Measurements from ENCODE around the gene ZNF485.
"Not testable (repeated sequence)": the region's sequence is repeated elsewhere in the genome, so short reads cannot be mapped to it uniquely, and the experiment has no call there.

Gene ZNF485

DNA sequence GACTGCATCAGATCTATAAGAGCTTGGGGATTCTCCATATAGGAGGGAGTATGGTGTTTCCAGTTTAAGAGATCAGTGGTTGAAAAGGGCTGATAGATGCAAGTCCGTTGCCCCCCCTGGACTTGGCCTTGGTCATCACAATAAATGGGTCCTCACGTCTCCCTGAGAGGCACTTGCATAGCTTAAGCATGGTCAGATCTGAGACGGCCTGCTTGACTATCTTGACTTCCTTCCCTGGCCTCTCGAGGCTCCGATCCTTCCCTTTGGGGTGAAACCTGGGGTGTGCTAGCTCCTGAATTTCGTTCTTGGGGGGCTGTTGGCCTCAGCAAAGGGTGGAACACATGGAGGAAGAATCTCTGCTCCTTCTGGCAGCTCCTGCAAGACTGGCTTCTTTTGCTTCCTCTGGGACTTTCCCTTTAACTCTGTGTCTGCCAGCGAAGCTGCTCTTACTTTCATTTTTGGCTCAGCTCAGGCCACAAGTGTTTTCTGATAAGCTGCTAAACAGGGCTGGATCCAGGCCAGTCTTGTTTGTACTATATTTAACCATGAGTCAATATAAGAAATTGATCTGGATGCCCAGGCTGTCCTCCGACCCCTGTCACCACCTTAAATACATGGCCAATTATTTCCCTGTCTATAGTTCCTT is 11.2 kb upstream of the ZNF485 start:
- Mint-ChIP-seq H3K27me3 (peaks cover 12% of the 10 kb centered on the region), H3K27ac (no peak overlapping the region), H3K9me3 (peaks cover 11 to 15% of the 10 kb centered on the region in 2 donors), H3K4me3 (peak overlapping the region; percentile 62 to 84), H3K4me1 (peaks cover 30% of the 10 kb centered on the region)
- ATAC-seq (peak; percentile 90), DNase-seq (peak; percentile 45 to 69)

DNA sequence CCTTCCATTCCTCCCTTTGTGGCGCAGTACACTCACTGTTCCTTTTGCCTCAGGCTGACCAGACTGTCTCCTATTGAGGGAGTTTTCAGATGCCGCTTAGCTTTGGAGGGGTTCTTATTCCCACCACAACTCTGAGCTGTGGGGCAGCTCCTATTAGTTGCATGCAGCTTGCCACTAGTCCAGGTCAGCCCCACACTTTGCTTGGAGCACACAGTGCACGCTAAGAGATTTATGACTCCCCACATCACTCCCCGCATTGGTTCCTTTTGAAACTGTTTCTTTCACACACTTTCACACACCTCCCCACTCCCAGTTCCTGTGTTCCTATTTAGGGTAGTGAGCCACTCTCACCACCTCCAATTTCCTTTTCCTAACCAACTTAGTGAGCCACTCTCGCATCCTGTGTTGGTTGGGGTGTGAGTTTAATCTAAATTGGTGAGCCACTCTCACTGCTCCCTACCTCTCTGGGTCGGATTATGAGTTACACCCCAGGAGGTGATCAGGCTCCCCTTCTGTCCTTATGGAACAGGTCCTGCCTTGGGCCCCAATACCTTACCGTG is 10.4 kb upstream of the ZNF485 start:
- H3K4me1 Mint-ChIP-seq = peaks cover 30% of the 10 kb centered on the region
- peak overlapping the region in 1 of 2 donors; percentile 63 for H3K27ac Mint-ChIP-seq
- ATAC-seq (peak; percentile 89), DNase-seq (peak in 1 of 2 donors; percentile 55)
- H3K9me3 Mint-ChIP-seq = peaks cover 11 to 15% of the 10 kb centered on the region in 2 donors
- peaks cover 9% of the 10 kb centered on the region for H3K27me3 Mint-ChIP-seq
- peak overlapping the region; percentile 62 to 84 for H3K4me3 Mint-ChIP-seq

GRCh38 chr10:43596546-43596945 is 9.7 kb upstream of the ZNF485 start:
- DNase-seq (no peak), ATAC-seq (no peak)
- Mint-ChIP-seq H3K27ac (no peak overlapping the region), H3K4me3 (no peak overlapping the region), H3K9me3 (peaks cover 11 to 20% of the 10 kb centered on the region in 2 donors), H3K27me3 (peaks cover 9% of the 10 kb centered on the region), H3K4me1 (peaks cover 30% of the 10 kb centered on the region)

- DNase-seq = no peak
- no peak overlapping the region for H3K27ac Mint-ChIP-seq
- peaks cover 8 to 22% of the 10 kb centered on the region in 2 donors for H3K9me3 Mint-ChIP-seq
- peaks cover 30% of the 10 kb centered on the region for H3K4me1 Mint-ChIP-seq
- H3K27me3 Mint-ChIP-seq = peaks cover 9% of the 10 kb centered on the region
- no peak for ATAC-seq
- H3K4me3 Mint-ChIP-seq = no peak overlapping the region
Observed at GRCh38 chr10:43598446-43598845, 7.8 kb upstream of the ZNF485 start.

DNA sequence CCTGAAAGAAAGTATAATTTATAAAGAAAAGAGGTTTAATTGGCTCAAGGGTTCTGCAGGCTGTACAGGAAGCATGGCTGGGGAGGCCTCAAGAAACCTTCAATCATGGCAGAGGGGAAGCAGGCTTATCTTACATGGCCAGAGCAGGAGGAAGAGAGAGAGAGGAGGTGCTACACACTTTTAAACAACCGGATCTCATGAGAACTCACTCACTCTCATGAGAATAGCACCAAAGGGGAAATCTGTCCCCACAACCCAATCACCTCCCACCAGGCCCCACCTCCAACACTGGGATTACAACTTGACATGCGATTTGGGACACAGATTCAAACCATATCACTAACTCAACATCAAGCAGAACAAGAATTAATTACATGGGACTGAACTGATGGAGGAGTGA is 6.9 kb upstream of the ZNF485 start:
- Mint-ChIP-seq H3K27me3 (peaks cover 2% of the 10 kb centered on the region), H3K4me1 (peaks cover 29% of the 10 kb centered on the region), H3K4me3 (no peak overlapping the region), H3K27ac (no peak overlapping the region), H3K9me3 (peaks cover under 1 to 16% of the 10 kb centered on the region in 2 donors)
- DNase-seq (no peak), ATAC-seq (no peak)

GRCh38 chr10:43601576-43601975 is 4.7 kb upstream of the ZNF485 start:
- DNase-seq, ATAC-seq, H3K27me3 Mint-ChIP-seq, H3K27ac Mint-ChIP-seq, H3K4me3 Mint-ChIP-seq: not testable (repeated sequence)
- H3K9me3 Mint-ChIP-seq = peaks cover 0 to 20% of the 10 kb centered on the region in 2 donors
- peaks cover 14% of the 10 kb centered on the region for H3K4me1 Mint-ChIP-seq

DNA sequence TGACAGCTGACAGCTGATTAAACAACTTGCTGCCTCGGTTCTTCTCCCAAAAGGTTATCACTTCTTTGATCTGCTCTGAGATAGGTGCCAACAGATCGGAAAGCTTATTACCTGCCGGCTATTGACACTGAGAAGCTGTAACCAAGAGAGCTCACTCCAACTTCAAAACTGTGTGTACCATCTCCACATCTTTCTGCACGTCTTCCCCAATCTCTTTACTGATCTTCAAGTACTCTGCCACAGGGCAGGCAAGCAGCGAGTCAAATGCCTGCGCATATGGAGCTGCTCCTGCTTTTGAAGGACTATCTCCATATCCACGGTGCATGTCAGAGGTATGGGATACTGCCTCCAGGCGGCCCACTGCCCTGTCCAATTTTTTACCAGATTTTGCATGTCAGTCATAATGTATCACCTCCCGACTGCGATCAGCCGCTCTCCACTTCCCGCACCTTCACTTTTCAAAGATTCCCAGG is 352 bp upstream of the ZNF485 start:
- Mint-ChIP-seq H3K27ac (peak overlapping the region in 1 of 2 donors; percentile 84), H3K4me1 (peaks cover 50% of the 10 kb centered on the region), H3K27me3 (no peaks in the 10 kb centered on the region), H3K9me3 (peaks cover 8 to 45% of the 10 kb centered on the region in 2 donors), H3K4me3 (peak overlapping the region; percentile 79 to 86)
- no peak for DNase-seq
- no peak for ATAC-seq

GRCh38 chr10:43607199-43607573 is 948 bp downstream of the ZNF485 start:
- H3K4me1 Mint-ChIP-seq = peaks cover 50% of the 10 kb centered on the region
- H3K27me3 Mint-ChIP-seq = no peaks in the 10 kb centered on the region
- H3K9me3 Mint-ChIP-seq = peaks cover 10 to 35% of the 10 kb centered on the region in 2 donors
- H3K27ac Mint-ChIP-seq = peak overlapping the region in 1 of 2 donors; percentile 93
- H3K4me3 Mint-ChIP-seq = peak overlapping the region; percentile 82 to 86
- no peak for DNase-seq
- ATAC-seq = no peak

- ATAC-seq = no peak
- no peak for DNase-seq
- Mint-ChIP-seq H3K27me3 (no peaks in the 10 kb centered on the region), H3K4me1 (peaks cover 50% of the 10 kb centered on the region), H3K27ac (peak overlapping the region in 1 of 2 donors; percentile 14), H3K9me3 (peaks cover 16 to 56% of the 10 kb centered on the region in 2 donors), H3K4me3 (no peak overlapping the region)
Observed at GRCh38 chr10:43610636-43611035, 4.4 kb downstream of the ZNF485 start.

DNA sequence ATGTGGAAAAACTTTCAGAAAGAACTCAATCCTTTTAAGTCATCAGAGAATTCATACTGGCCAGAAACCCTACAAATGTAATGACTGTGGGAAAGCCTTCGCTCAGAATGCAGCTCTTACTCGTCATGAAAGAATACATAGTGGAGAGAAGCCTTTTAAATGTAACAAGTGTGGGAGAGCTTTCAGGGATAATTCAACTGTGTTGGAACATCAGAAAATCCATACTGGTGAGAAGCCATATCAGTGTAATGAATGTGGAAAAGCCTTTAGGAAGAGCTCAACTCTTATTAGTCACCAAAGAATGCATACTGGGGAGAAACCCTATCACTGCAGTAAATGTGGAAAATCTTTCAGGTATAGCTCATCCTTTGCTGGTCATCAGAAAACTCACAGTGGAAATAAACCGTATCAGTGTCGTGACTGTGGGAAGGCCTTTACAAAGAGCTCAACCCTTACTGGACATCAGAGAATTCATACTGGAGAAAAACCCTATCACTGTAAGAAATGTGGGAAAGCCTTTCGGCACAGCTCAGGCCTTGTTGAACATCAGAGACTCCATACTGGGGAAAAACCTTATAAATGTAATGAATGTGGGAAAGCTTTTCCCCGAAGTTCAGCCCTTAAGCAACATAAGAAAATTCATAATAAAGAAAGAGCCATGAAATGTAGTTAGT is 10.6 kb downstream of the ZNF485 start:
- ATAC-seq (no peak), DNase-seq (no peak)
- H3K27ac Mint-ChIP-seq = no peak overlapping the region
- H3K27me3 Mint-ChIP-seq = no peaks in the 10 kb centered on the region
- H3K4me1 Mint-ChIP-seq = no peaks in the 10 kb centered on the region
- no peak overlapping the region for H3K4me3 Mint-ChIP-seq
- peaks cover 26 to 54% of the 10 kb centered on the region in 2 donors for H3K9me3 Mint-ChIP-seq

DNA sequence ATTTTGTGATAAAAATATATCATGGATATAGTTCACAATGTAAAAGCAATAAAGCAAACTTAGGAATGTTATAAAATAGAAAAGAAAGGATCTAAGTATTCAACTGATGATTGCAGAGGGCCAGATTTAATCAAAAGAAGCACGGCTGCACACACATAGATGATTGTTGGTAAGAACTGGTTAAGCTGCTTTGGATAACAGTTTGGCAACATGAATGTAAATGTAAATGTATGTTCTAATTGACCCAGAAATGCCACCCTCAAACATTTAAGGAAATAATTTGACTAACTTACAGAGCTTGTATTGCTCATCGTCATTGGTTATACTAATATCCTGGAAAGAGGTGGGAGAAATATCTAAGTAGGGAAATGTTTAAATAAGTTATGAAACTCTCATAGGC is 13.1 kb downstream of the ZNF485 start:
- no peaks in the 10 kb centered on the region for H3K27me3 Mint-ChIP-seq
- ATAC-seq (no peak), DNase-seq (no peak)
- H3K4me3 Mint-ChIP-seq = no peak overlapping the region
- H3K9me3 Mint-ChIP-seq = peaks cover 29 to 60% of the 10 kb centered on the region in 2 donors
- H3K4me1 Mint-ChIP-seq = peaks cover 9% of the 10 kb centered on the region
- no peak overlapping the region for H3K27ac Mint-ChIP-seq

DNA sequence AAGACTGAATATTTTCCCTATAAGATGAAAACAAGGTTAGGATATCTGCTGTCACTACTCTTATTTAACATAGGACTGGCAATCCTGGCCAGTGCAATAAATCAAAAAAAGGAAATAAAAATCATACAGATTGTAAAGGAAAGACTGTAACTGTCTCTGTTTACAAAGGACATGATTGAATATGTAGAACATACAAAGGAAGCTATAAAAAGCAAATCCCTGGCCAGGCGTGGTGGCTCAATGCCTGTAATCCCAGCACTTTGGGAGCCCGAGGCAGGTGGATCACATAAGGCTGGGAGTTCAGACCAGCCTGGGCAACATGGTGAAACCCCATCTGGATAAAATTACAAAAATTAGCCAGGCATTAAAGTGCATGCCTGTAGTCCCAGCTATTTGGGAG is 15.8 kb downstream of the ZNF485 start:
- Mint-ChIP-seq H3K4me3 (no peak overlapping the region), H3K9me3 (peaks cover 15 to 37% of the 10 kb centered on the region in 2 donors), H3K27ac (no peak overlapping the region), H3K27me3 (no peaks in the 10 kb centered on the region), H3K4me1 (peaks cover 9% of the 10 kb centered on the region)
- ATAC-seq (no peak), DNase-seq (no peak)

DNA sequence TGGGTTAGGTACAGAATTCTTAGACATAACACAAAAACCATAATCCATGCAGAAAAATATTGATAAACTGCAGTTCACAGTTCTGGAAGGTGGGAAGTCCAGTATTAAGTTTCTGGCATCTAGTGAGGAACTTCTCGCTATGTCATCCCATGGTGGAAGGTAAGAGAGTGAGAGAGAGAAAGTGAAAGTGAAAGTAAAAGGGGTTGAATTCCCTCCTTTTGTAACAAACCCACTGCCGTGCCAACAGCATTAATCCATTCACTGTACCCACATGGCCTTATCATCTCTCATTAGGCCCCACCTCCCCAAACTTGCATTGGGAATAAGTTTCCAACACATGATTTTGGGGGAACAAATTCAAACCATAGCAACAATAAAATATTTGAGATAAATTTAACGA is 17.1 kb downstream of the ZNF485 start:
- peak overlapping the region in 1 of 2 donors; percentile 62 for H3K4me3 Mint-ChIP-seq
- peaks cover 9% of the 10 kb centered on the region for H3K4me1 Mint-ChIP-seq
- no peak for ATAC-seq
- peaks cover 10 to 40% of the 10 kb centered on the region in 2 donors for H3K9me3 Mint-ChIP-seq
- no peak for DNase-seq
- peak overlapping the region in 1 of 2 donors; percentile 72 for H3K27ac Mint-ChIP-seq
- no peaks in the 10 kb centered on the region for H3K27me3 Mint-ChIP-seq

DNA sequence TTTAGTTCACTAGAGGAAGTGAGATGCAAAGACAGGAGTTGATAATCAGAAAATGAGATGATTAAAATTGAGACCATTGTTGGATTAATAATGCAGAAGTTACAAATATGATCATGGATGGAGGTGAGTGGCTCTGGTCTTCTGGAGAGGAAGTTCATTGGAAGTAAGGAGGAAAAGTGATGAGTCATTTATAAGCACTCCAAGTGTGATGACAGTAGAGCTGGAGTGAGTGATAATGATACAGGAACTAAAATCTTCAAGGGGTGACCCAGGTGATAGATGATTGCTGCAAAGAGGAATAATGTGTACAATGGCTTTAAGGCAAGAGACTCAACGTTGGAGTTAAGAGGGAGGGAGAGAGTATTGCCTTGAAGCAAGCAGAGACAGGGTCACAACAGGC is 21.7 kb downstream of the ZNF485 start:
- no peak overlapping the region for H3K4me3 Mint-ChIP-seq
- DNase-seq (no peak), ATAC-seq (no peak)
- H3K9me3 Mint-ChIP-seq = peaks cover 10 to 37% of the 10 kb centered on the region in 2 donors
- H3K27ac Mint-ChIP-seq = no peak overlapping the region
- H3K4me1 Mint-ChIP-seq = peaks cover 6% of the 10 kb centered on the region
- no peaks in the 10 kb centered on the region for H3K27me3 Mint-ChIP-seq

DNA sequence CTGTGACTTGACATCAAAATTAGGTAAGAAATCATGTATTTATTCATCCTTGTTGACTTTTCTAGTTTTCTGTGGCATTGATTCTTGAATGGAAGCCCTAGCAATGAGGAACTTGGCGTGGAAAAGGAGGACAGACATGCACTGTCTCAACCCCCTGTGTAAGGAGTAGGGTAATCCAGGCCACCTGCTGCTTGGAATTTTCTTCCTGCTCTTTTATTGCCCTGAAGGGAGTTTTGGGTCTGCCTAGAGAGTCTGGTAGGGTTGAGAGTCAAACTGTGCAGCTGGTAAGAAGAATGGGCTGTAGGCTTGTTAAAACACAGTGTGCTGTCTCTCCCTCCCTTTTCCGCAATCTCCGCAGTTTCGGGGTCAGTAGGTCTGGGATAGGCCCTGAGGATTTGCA is 22.7 kb downstream of the ZNF485 start:
- H3K4me3 Mint-ChIP-seq = no peak overlapping the region
- ATAC-seq = no peak
- DNase-seq = no peak
- no peak overlapping the region for H3K27ac Mint-ChIP-seq
- H3K4me1 Mint-ChIP-seq = no peaks in the 10 kb centered on the region
- H3K27me3 Mint-ChIP-seq = no peaks in the 10 kb centered on the region
- peaks cover 6 to 34% of the 10 kb centered on the region in 2 donors for H3K9me3 Mint-ChIP-seq

DNA sequence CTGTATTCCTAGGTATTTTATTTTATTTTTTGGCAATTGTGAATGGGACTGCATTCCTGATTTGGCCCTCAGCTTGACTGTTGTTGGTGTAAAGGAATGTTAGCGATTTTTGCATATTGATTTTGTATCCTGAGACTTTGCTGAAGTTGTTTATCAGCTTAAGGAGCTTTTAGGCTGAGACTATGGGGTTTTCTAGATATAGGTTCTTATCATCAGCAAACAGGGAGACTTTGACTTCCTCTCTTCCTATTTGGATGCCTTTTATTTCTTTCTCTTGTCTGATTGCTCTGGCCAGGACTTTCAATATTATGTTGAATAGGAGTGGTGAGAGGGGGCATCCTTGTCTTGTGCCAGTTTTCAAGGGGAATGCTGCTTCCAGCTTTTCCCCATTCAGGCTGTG is 29.6 kb downstream of the ZNF485 start:
- ATAC-seq, H3K4me3 Mint-ChIP-seq, DNase-seq, H3K27ac Mint-ChIP-seq, H3K27me3 Mint-ChIP-seq, H3K4me1 Mint-ChIP-seq: not testable (repeated sequence)
- H3K9me3 Mint-ChIP-seq = peaks cover 47 to 68% of the 10 kb centered on the region in 2 donors

Measured in stimulated activated naive CD8-positive, alpha-beta T cell treated with anti-CD3 and anti-CD28 coated beads, Interleukin-15, amount 100 ng/mL, for 72 hours (primary cell).